HepG2 (cell line): ENCODE results near the gene TRIM2. TPM values are rescaled to one million over a fixed set of nuclear protein-coding genes. Genes with fewer than 3 reads are reported as not detected.

Experiments used
- ATAC-seq: fragments of 200-7000 bp; cut with Tn5 transposase; 3 replicates; pipeline ENCODE4 v1.9.1; 2020; ENCODE audit warnings: mild to moderate bottlenecking, moderate library complexity
- BruUV-seq: library from RNA; stranded (reverse); fragments of 400-500 nt; replicated peaks from 2 replicates; lab custom pipeline; 2021; lab: Mats Ljungman, UMichigan
- CTCF ChIA-PET: fragments of 300-600 bp; formaldehyde crosslinking; extraction: SDS; loops from one replicate; lab custom pipeline; 2021; ENCODE audit warnings: low total read pairs, inconsistent platforms, low intra/inter-chr PET ratio; lab: Yijun Ruan, JAX
- POLR2A ChIA-PET: fragments of 350-600 bp; sonication (Branson Sonifier 250); formaldehyde crosslinking; loops from one replicate; lab custom pipeline; 2020; ENCODE audit warnings: antibody characterized with exemption, inconsistent platforms; lab: Yijun Ruan, JAX
- DNase-seq: peaks from one replicate; pipeline ENCODE4 v3.0.0-alpha.2; 2015; ENCODE audit warnings: low spot score
- FAIRE-seq: peaks from 3 replicates; lab custom pipeline; 2011; peaks lifted over from hg19 to GRCh38; lab: Jason Lieb, UNC
- H2AFZ ChIP-seq: one replicate; pipeline ENCODE4 v1.6.1; 2011; ENCODE audit warnings: low read length, inconsistent platforms
- H3K27ac ChIP-seq: fragments of 300-600 bp; 3 replicates; pipeline ENCODE4 v1.8.0; 2011; ENCODE audit warnings: mixed run types, mild to moderate bottlenecking, mixed read lengths, low read length, inconsistent platforms; ENCODE audit not compliant: insufficient read depth; ENCODE audit errors: extremely low read length
- H3K27me3 ChIP-seq, 2 experiments: fragments of 200-600 bp in 1 of 2; 2 replicates in 1 of 2; 3 replicates in 1 of 2; pipeline versions ENCODE4 v1.6.0 to v1.8.0; 2011; ENCODE audit warnings: low read length in 2 of 2, mild to moderate bottlenecking in 2 of 2, moderate library complexity in 2 of 2, inconsistent platforms in 1 of 2; ENCODE audit not compliant: insufficient read depth in 2 of 2, control insufficient read depth in 1 of 2
- H3K36me3 ChIP-seq, 2 experiments: fragments of 200-600 bp in 1 of 2; replicated peaks in 1 of 2; 2 replicates in 1 of 2; 3 replicates in 1 of 2; pipeline versions ENCODE4 v1.5.1 to v1.8.0; 2011; ENCODE audit warnings: low read length in 2 of 2, inconsistent platforms in 1 of 2; ENCODE audit not compliant: insufficient read depth in 2 of 2, control insufficient read depth in 1 of 2
- H3K4me1 ChIP-seq: 2 replicates; pipeline ENCODE4 v1.5.1; 2012; ENCODE audit warnings: low read length, inconsistent platforms; ENCODE audit not compliant: insufficient read depth
- H3K4me2 ChIP-seq: 2 replicates; pipeline ENCODE4 v1.6.0; 2011; ENCODE audit warnings: low read depth, low read length, inconsistent platforms
- H3K4me3 ChIP-seq, 3 experiments: fragments of 200-600 bp in 1 of 3; sonication (generic), shearing (Covaris generic) in 1 of 3; replicated peaks in 1 of 3; 2 replicates each; pipeline ENCODE4 v1.5.1; 2011 to 2016; ENCODE audit warnings: low read length in 3 of 3, inconsistent platforms in 2 of 3, low read depth in 2 of 3, mild to moderate bottlenecking in 2 of 3, control low read depth in 1 of 3, mixed read lengths in 1 of 3; ENCODE audit not compliant: insufficient read depth in 1 of 3
- H3K79me2 ChIP-seq: one replicate; pipeline ENCODE4 v1.6.1; 2011; ENCODE audit warnings: low read length, inconsistent platforms; ENCODE audit not compliant: insufficient read depth
- H3K9ac ChIP-seq: 2 replicates; pipeline ENCODE4 v1.6.0; 2011; ENCODE audit warnings: mild to moderate bottlenecking, low read depth, low read length, inconsistent platforms; ENCODE audit not compliant: insufficient read depth
- H3K9me3 ChIP-seq: 2 replicates; pipeline ENCODE4 v1.5.1; 2012; ENCODE audit warnings: mild to moderate bottlenecking, low read length
- H4K20me1 ChIP-seq: 2 replicates; pipeline ENCODE4 v1.6.0; 2011; ENCODE audit warnings: inconsistent platforms, mild to moderate bottlenecking, low read length, moderate library complexity; ENCODE audit not compliant: insufficient read depth
- AKNA ChIP-seq: sonication (generic); formaldehyde crosslinking; IDR thresholded peaks from 2 replicates; pipeline ENCODE4 v1.4.0; 2020; ENCODE audit warnings: missing genetic modification reagents, borderline replicate concordance
- BCL3 ChIP-seq: sonication (generic); formaldehyde crosslinking; IDR thresholded peaks from 2 replicates; pipeline ENCODE4 v1.5.1; 2020; ENCODE audit warnings: mild to moderate bottlenecking, missing genetic modification reagents, moderate library complexity
- DNMT1 ChIP-seq: sonication (generic); formaldehyde crosslinking; IDR thresholded peaks from 2 replicates; pipeline ENCODE4 v1.5.1; 2020; ENCODE audit warnings: mild to moderate bottlenecking, missing genetic modification reagents
- KDM5A ChIP-seq: fragments of 200-600 bp; sonication (generic); IDR thresholded peaks from 2 replicates; pipeline ENCODE4 v1.7.0; 2018; ENCODE audit warnings: antibody characterized with exemption, mild to moderate bottlenecking, low read length, borderline replicate concordance
- MIER2 ChIP-seq: IDR thresholded peaks from 2 replicates; pipeline ENCODE4 v1.6.1; 2016; ENCODE audit warnings: missing biosample characterization, missing genetic modification reagents
- REL ChIP-seq: sonication (generic); formaldehyde crosslinking; conservative IDR thresholded peaks from 2 replicates; pipeline ENCODE4 v1.8.0; 2022; ENCODE audit warnings: mild to moderate bottlenecking, missing genetic modification reagents, moderate library complexity
- SCMH1 ChIP-seq: sonication (generic); formaldehyde crosslinking; IDR thresholded peaks from 2 replicates; pipeline ENCODE4 v1.9.0; 2021; ENCODE audit warnings: missing genetic modification reagents, mild to moderate bottlenecking, borderline replicate concordance
- SP2 ChIP-seq: sonication (generic); formaldehyde crosslinking; IDR thresholded peaks from 2 replicates; pipeline ENCODE4 v1.5.1; 2020; ENCODE audit warnings: mild to moderate bottlenecking, missing genetic modification reagents
- TCF7L2 ChIP-seq: IDR thresholded peaks from 2 replicates; pipeline ENCODE4 v1.6.1; 2011; ENCODE audit warnings: mild to moderate bottlenecking, low read depth, low read length, moderate library complexity
- ZNF674 ChIP-seq: sonication (generic); formaldehyde crosslinking; IDR thresholded peaks from 2 replicates; pipeline ENCODE4 v1.5.0; 2020; ENCODE audit warnings: low read depth, mild to moderate bottlenecking, missing genetic modification reagents
- ZNF772 ChIP-seq: sonication (generic); formaldehyde crosslinking; IDR thresholded peaks from 2 replicates; pipeline ENCODE4 v1.5.0; 2020; ENCODE audit warnings: mild to moderate bottlenecking, missing genetic modification reagents
- WGBS: methylation state at CpG from one replicate; pipeline ENCODE4 v1.1.6; 2017; ENCODE audit warnings: low lambda C conversion rate; 5-methylcytosine and 5-hydroxymethylcytosine counted together
- in situ Hi-C: cut with HindIII; loops from 2 replicates; pipeline ENCODE4 v1.10.0; 2017; ENCODE audit warnings: low pct_unique_long_range_greater_than_20kb; ENCODE audit not compliant: extremely low pct_ligation_motif_present
- intact Hi-C: fragments of 100-400 bp; cut with micrococcal nuclease; formaldehyde crosslinking; loops from one replicate; pipeline ENCODE4 v1.10.0; 2022; ENCODE audit not compliant: unreplicated experiment
- polyA plus RNA-seq, 8 experiments: library from polyadenylated mRNA; depleted of rRNA in 3 of 8; stranded (reverse) in 7 of 8; unstranded in 1 of 8; fragments of >200 nt; fragmentation: Illumina TruSeq in 4 of 8; extraction: Trizol in 4 of 8; gene quantifications; 2 replicates each; pipeline versions ENCODE4 v1.2.1 to v1.2.3, GENCODE V29; 2011 to 2016; ENCODE audit warnings: low read depth in 4 of 8, missing spikeins in 1 of 8, mixed read lengths in 1 of 8; ENCODE audit not compliant: insufficient read depth in 1 of 8
- total RNA-seq, 5 experiments: library from RNA; depleted of rRNA; stranded (reverse); fragments of >200 nt; fragmentation: Illumina TruSeq; extraction: Trizol; gene quantifications; 2 replicates each; pipeline ENCODE4 v1.2.3, GENCODE V29; 2016; ENCODE audit warnings: low read depth in 1 of 5

Gene TRIM2
- total and polyA plus RNA-seq, 2 of the 13 experiments (the other 11 are each of a cell fraction or from before 2014, with no cell fraction given) = 2.1 to 4.2 TPM

GRCh38 chr4:153294631-153295030 is 90.4 kb downstream of the TRIM2 start (continued):
- TF ChIP-seq REL (CRISPR knock-in tag) = no peak
- no peak for TF ChIP-seq BCL3 (CRISPR knock-in tag)

GRCh38 chr4:153295131-153295755 is 91.0 kb downstream of the TRIM2 start:
- Histone ChIP-seq H3K27me3 (no peaks in the 10 kb centered on the region), H3K79me2 (no peaks in the 10 kb centered on the region), H3K27ac (no peak overlapping the region), H3K36me3 (no peaks in the 10 kb centered on the region), H4K20me1 (no peaks in the 10 kb centered on the region), H3K4me3 (no peak overlapping the region), H3K4me1 (no peaks in the 10 kb centered on the region), H2AFZ (no peak overlapping the region), H3K4me2 (no peak overlapping the region), H3K9ac (no peak overlapping the region), H3K9me3 (no peaks in the 10 kb centered on the region)
- ATAC-seq (no peak), DNase-seq (no peak), FAIRE-seq (no peak)
- no TSS peak for BruUV-seq
- POLR2A ChIA-PET = no interaction called here
- TF ChIP-seq ZNF772 (CRISPR knock-in tag) (no peak), ZNF674 (CRISPR knock-in tag) (no peak), SCMH1 (CRISPR knock-in tag) (no peak), KDM5A (no peak), DNMT1 (no peak), MIER2 (CRISPR knock-in tag) (no peak), SP2 (CRISPR knock-in tag) (no peak), TCF7L2 (no peak), AKNA (CRISPR knock-in tag) (no peak)
- in situ Hi-C loops = no loop called here
- CTCF ChIA-PET = no interaction called here
- intact Hi-C loops = no loop called here
- 92% methylated on average over 33 of the region's 40 CpGs for WGBS
